HCT116 (cell line): ENCODE data around the gene MICAL3. TPM values are rescaled to one million over a fixed set of nuclear protein-coding genes. Genes with fewer than 3 reads are reported as not detected.

ENCODE experiments used
- ATAC-seq: fragments of 200-7000 bp; cut with Tn5 transposase; 2 replicates; pipeline ENCODE4 v1.9.1; 2020; ENCODE audit warnings: mild to moderate bottlenecking, moderate library complexity
- BruUV-seq: library from RNA; stranded (reverse); fragments of 400-500 nt; replicated peaks from 2 replicates; lab custom pipeline; 2021; lab: Mats Ljungman, UMichigan
- CTCF ChIA-PET: fragments of 300-600 bp; sonication (Branson Sonifier 250); formaldehyde crosslinking; loops from one replicate; lab custom pipeline; 2021; ENCODE audit warnings: antibody characterized with exemption; lab: Charles Lee
- POLR2A ChIA-PET: fragments of 300-600, 350-600 bp; sonication (Branson Sonifier 250); formaldehyde crosslinking; loops from one replicate; lab custom pipeline; 2021; ENCODE audit warnings: antibody characterized with exemption; lab: Charles Lee
- RAD21 ChIA-PET, 2 experiments: fragments of 300-600 bp; sonication (Branson Sonifier 250); formaldehyde crosslinking; loops; one replicate each; lab custom pipeline; 2023; ENCODE audit warnings: low total read pairs in 2 of 2; ENCODE audit not compliant: uncharacterized antibody in 2 of 2, unreplicated experiment in 2 of 2, low non-redundant PET in 1 of 2; lab: Charles Lee
- DNase-seq: peaks from one replicate; pipeline ENCODE4 v3.0.0-alpha.2; 2010; ENCODE audit warnings: low read depth, low spot score
- H2AFZ ChIP-seq: fragments of 200-600 bp; shearing (Covaris generic), sonication (generic); 2 replicates; pipeline ENCODE4 v1.6.1; 2017; ENCODE audit warnings: low read depth, mixed run types, mixed read lengths, antibody characterized with exemption, low read length; ENCODE audit not compliant: poor library complexity, severe bottlenecking
- H3K27ac ChIP-seq: 2 replicates; pipeline ENCODE4 v1.5.1; 2012; ENCODE audit warnings: low read depth, low read length
- H3K27me3 ChIP-seq: fragments of 200-600 bp; sonication (generic); 2 replicates; pipeline ENCODE4 v1.6.1; 2016; ENCODE audit warnings: mixed run types, low read length, mixed read lengths; ENCODE audit not compliant: insufficient read depth
- H3K36me3 ChIP-seq, 2 experiments: fragments of 200-500 bp in 1 of 2; fragments of 200-600 bp in 1 of 2; sonication (Bioruptor generic) in 1 of 2; sonication (generic) in 1 of 2; 2 replicates each; pipeline versions ENCODE4 v1.5.1 to v1.6.1; 2014 to 2016; ENCODE audit warnings: low read length in 2 of 2, inconsistent platforms in 1 of 2, mixed read lengths in 1 of 2, mixed run types in 1 of 2; ENCODE audit not compliant: insufficient read depth in 2 of 2, control insufficient read depth in 1 of 2
- H3K4me1 ChIP-seq, 2 experiments: fragments of 200-600 bp in 1 of 2; sonication (generic) in 1 of 2; 2 replicates each; pipeline versions ENCODE4 v1.5.1 to v1.6.1; 2012 to 2017; ENCODE audit warnings: low read length in 2 of 2, inconsistent platforms in 1 of 2, mild to moderate bottlenecking in 1 of 2, mixed read lengths in 1 of 2, mixed run types in 1 of 2, moderate library complexity in 1 of 2; ENCODE audit not compliant: insufficient read depth in 2 of 2, control insufficient read depth in 1 of 2
- H3K4me2 ChIP-seq: fragments of 200-600 bp; sonication (generic); 2 replicates; pipeline ENCODE4 v1.6.1; 2017; ENCODE audit warnings: mixed run types, low read length, mixed read lengths
- H3K4me3 ChIP-seq, 2 experiments: fragments of 200-600 bp in 1 of 2; sonication (generic) in 1 of 2; replicated peaks in 1 of 2; 2 replicates each; pipeline ENCODE4 v1.5.1; 2011 to 2016; ENCODE audit warnings: low read length in 2 of 2, control low read depth in 1 of 2, low read depth in 1 of 2, mild to moderate bottlenecking in 1 of 2, mixed read lengths in 1 of 2, mixed run types in 1 of 2
- H3K79me2 ChIP-seq: fragments of 200-600 bp; sonication (generic); 2 replicates; pipeline ENCODE4 v1.6.1; 2017; ENCODE audit warnings: mild to moderate bottlenecking, mixed run types, low read length, moderate library complexity, mixed read lengths; ENCODE audit not compliant: insufficient read depth
- H3K9ac ChIP-seq: fragments of 200-600 bp; sonication (generic); 2 replicates; pipeline ENCODE4 v1.6.1; 2016; ENCODE audit warnings: low read length, mixed read lengths
- H3K9me2 ChIP-seq: fragments of 200-600 bp; sonication (generic), shearing (Covaris generic); 2 replicates; pipeline ENCODE4 v1.6.1; 2017; ENCODE audit warnings: mixed run types, mild to moderate bottlenecking, moderate library complexity; ENCODE audit not compliant: insufficient read depth
- H3K9me3 ChIP-seq, 2 experiments: fragments of 200-500 bp in 1 of 2; fragments of 200-600 bp in 1 of 2; sonication (Bioruptor generic) in 1 of 2; sonication (generic) in 1 of 2; 2 replicates each; pipeline ENCODE4 v1.6.1; 2014 to 2017; ENCODE audit warnings: low read length in 2 of 2, mixed read lengths in 2 of 2, inconsistent platforms in 1 of 2, low read depth in 1 of 2, mild to moderate bottlenecking in 1 of 2, mixed run types in 1 of 2, moderate library complexity in 1 of 2; ENCODE audit not compliant: control insufficient read depth in 1 of 2, insufficient read depth in 1 of 2
- H4K20me1 ChIP-seq: fragments of 200-600 bp; sonication (generic), shearing (Covaris generic); 2 replicates; pipeline ENCODE4 v1.6.1; 2017; ENCODE audit warnings: mixed run types, mild to moderate bottlenecking, moderate library complexity; ENCODE audit not compliant: insufficient read depth
- EGR1 ChIP-seq: IDR thresholded peaks from 2 replicates; pipeline ENCODE4 v1.6.1; 2012; ENCODE audit warnings: low read depth
- ELF1 ChIP-seq: IDR thresholded peaks from 2 replicates; pipeline ENCODE4 v1.6.1; 2012; ENCODE audit warnings: low read depth, borderline replicate concordance
- EZH2phosphoT487 ChIP-seq: fragments of 200-600 bp; IDR thresholded peaks from 2 replicates; pipeline ENCODE4 v1.6.1; 2018; ENCODE audit warnings: antibody characterized with exemption, borderline replicate concordance
- JUND ChIP-seq: IDR thresholded peaks from 2 replicates; pipeline ENCODE4 v1.6.1; 2012
- MAX ChIP-seq: IDR thresholded peaks from 2 replicates; pipeline ENCODE4 v1.6.1; 2012
- POLR2A ChIP-seq: IDR thresholded peaks from 2 replicates; pipeline ENCODE4 v1.7.0; 2011; ENCODE audit warnings: borderline replicate concordance; ENCODE audit not compliant: insufficient read depth, insufficient read length; ENCODE audit errors: extremely low read depth
- RAD21 ChIP-seq: IDR thresholded peaks from 2 replicates; pipeline ENCODE4 v1.6.1; 2012; ENCODE audit warnings: low read depth, mild to moderate bottlenecking
- REST ChIP-seq: IDR thresholded peaks from 2 replicates; pipeline ENCODE4 v1.6.1; 2012; ENCODE audit warnings: low read depth
- SIN3A ChIP-seq: IDR thresholded peaks from 2 replicates; pipeline ENCODE4 v1.6.1; 2012; ENCODE audit warnings: low read depth
- SRF ChIP-seq: IDR thresholded peaks from 2 replicates; pipeline ENCODE4 v1.6.1; 2012; ENCODE audit warnings: low read depth
- TCF7L2 ChIP-seq: IDR thresholded peaks from 2 replicates; pipeline ENCODE4 v1.7.0; 2011; ENCODE audit warnings: borderline replicate concordance, inconsistent platforms; ENCODE audit not compliant: insufficient read depth, insufficient read length; ENCODE audit errors: extremely low read depth
- YY1 ChIP-seq: IDR thresholded peaks from 2 replicates; pipeline ENCODE4 v1.6.1; 2011; ENCODE audit warnings: low read length, low read depth, moderate library complexity, mild to moderate bottlenecking; ENCODE audit not compliant: insufficient replicate concordance; ENCODE audit errors: extremely low read depth
- ZNF274 ChIP-seq: fragments of 200-500 bp; sonication (Bioruptor generic); IDR thresholded peaks from 2 replicates; pipeline ENCODE4 v1.6.1; 2014; ENCODE audit warnings: mild to moderate bottlenecking, low read depth, low read length, inconsistent platforms
- intact Hi-C: fragments of 100-400 bp; cut with micrococcal nuclease; formaldehyde crosslinking; loops from 2 replicates; pipeline ENCODE4 v1.10.0; 2022
- total RNA-seq: library from RNA; stranded (reverse); gene quantifications from one replicate; pipeline ENCODE4 v1.2.1, GENCODE V29; 2021; ENCODE audit not compliant: unreplicated experiment

MICAL3 gene
- total RNA-seq, 1 experiment from 2014 or later = 30.8 TPM

GRCh38 chr22:17910561-17911311 lies 113.6 kb downstream of the MICAL3 start:
- Histone ChIP-seq H2AFZ (no peak overlapping the region), H3K9me2 (no peaks in the 10 kb centered on the region), H3K27me3 (no peaks in the 10 kb centered on the region), H3K36me3 (peaks cover under 1 to 4% of the 10 kb centered on the region in 2 experiments; a peak in 3 of 4 replicates), H3K9me3 (no peaks in the 10 kb centered on the region), H3K9ac (no peak overlapping the region), H3K4me1 (peaks cover 6 to 34% of the 10 kb centered on the region in 2 experiments; a peak in 3 of 4 replicates), H4K20me1 (no peaks in the 10 kb centered on the region; the same call in 1 of the 2 replicates), H3K79me2 (peaks cover 82% of the 10 kb centered on the region), H3K4me2 (peak overlapping the region; percentile 12; the same call in 1 of the 2 replicates), H3K27ac (no peak overlapping the region), H3K4me3 (no peak overlapping the region)
- peak; percentile 25; the same call in 1 of the 2 replicates for TF ChIP-seq RAD21
- no peak for TF ChIP-seq POLR2A
- no peak for TF ChIP-seq SIN3A
- no peak for TF ChIP-seq EZH2phosphoT487
- no peak for TF ChIP-seq MAX
- TF ChIP-seq YY1 = no peak
- ChIA-PET CTCF (no interaction called here), POLR2A (no interaction called here), RAD21 (no interaction called here)
- DNase-seq (no peak), ATAC-seq (no peak)
- intact Hi-C loops = no loop called here
- BruUV-seq = no TSS peak

- ChIA-PET RAD21 (no interaction called here), CTCF (no interaction called here), POLR2A (no interaction called here)
- H3K4me1 ChIP-seq = peaks cover 6 to 34% of the 10 kb centered on the region in 2 experiments; a peak in 3 of 4 replicates
- H3K9me2 ChIP-seq = no peaks in the 10 kb centered on the region
- H3K4me2 ChIP-seq = no peak overlapping the region
- intact Hi-C loops = loop anchor here (5.0 kb wide), 1 partner anchor 55 kb away; no protein-coding TSS in a partner anchor
- no peak overlapping the region for H3K9ac ChIP-seq
- no peaks in the 10 kb centered on the region for H3K9me3 ChIP-seq
- H3K27me3 ChIP-seq = no peaks in the 10 kb centered on the region
- BruUV-seq = no TSS peak
- DNase-seq = no peak
- peaks cover 10 to 19% of the 10 kb centered on the region in 2 experiments; a peak in 3 of 4 replicates for H3K36me3 ChIP-seq
- no peak overlapping the region for H2AFZ ChIP-seq
- H3K4me3 ChIP-seq = no peak overlapping the region
- no peak overlapping the region for H3K27ac ChIP-seq
- no peak for ATAC-seq
- no peaks in the 10 kb centered on the region; the same call in 1 of the 2 replicates for H4K20me1 ChIP-seq
- H3K79me2 ChIP-seq = peaks cover 52% of the 10 kb centered on the region
- TF ChIP-seq JUND = no peak
- no peak for TF ChIP-seq ELF1
- TF ChIP-seq YY1 = no peak
- TF ChIP-seq EGR1 = no peak
- TF ChIP-seq RAD21 = no peak
- no peak for TF ChIP-seq MAX
- TF ChIP-seq SRF = no peak
- no peak for TF ChIP-seq SIN3A
- TF ChIP-seq ZNF274 = no peak
- no peak for TF ChIP-seq REST
- TF ChIP-seq POLR2A = no peak
- TF ChIP-seq TCF7L2 = no peak
- no peak for TF ChIP-seq EZH2phosphoT487
These were observed 116.7 kb downstream of the MICAL3 start for GRCh38 chr22:17907748-17908051.
